Right lobe of liver (tissue), 4 donors: ENCODE measurements around the gene TRIO.

Experiments
- CTCF ChIP-seq, 4 donors: fragments of 200-600 bp in 3 of 4; fragments of 450-650 bp in 1 of 4; IDR thresholded peaks; one replicate each; pipeline versions ENCODE4 v1.5.1 to v1.8.0; 2016 to 2022; ENCODE audit warnings: antibody characterized with exemption in 4 of 4, mild to moderate bottlenecking in 2 of 4
- POLR2A ChIP-seq: fragments of 450-650 bp; IDR thresholded peaks from one replicate; pipeline ENCODE4 v1.6.1; 2017; ENCODE audit warnings: antibody characterized with exemption, mild to moderate bottlenecking
- donor health status: DM: no; HTN: no; CAD: no.
- donor health status: DM: no; HTN: no; CAD: no.
- donor health status: DM: no; HTN: yes; CAD: no.

GRCh38 chr5:14497311-14497710 lies 354.2 kb downstream of the TRIO start:
- no peak for TF ChIP-seq POLR2A
- no peak for TF ChIP-seq CTCF (IDR thresholded peaks at IDR 0.05)
